NCI-H2029 (cell line): ENCODE results near the gene FBXL22.
"Not testable (repeated sequence)": the region's sequence is repeated elsewhere in the genome, so short reads cannot be mapped to it uniquely, and the experiment has no call there.

Experiments used
- DNase-seq: peaks from one replicate; lab custom pipeline; 2025; lab: John Stamatoyannopoulos, UW

The FBXL22 gene

GRCh38 chr15:63612300-63612699 is 15.1 kb downstream of the FBXL22 start:
- DNase-seq, result no peak

- DNase-seq, result no peak
Observed at GRCh38 chr15:63615935-63616334, 18.7 kb downstream of the FBXL22 start.

GRCh38 chr15:63617147-63617546 is 20.0 kb downstream of the FBXL22 start:
- not testable (repeated sequence) for DNase-seq

- DNase-seq, result not testable (repeated sequence)
Observed at GRCh38 chr15:63617627-63618026, 20.4 kb downstream of the FBXL22 start.

- not testable (repeated sequence) for DNase-seq
Observed at GRCh38 chr15:63620760-63621159, 23.6 kb downstream of the FBXL22 start.

GRCh38 chr15:63623232-63623969 is 26.2 kb downstream of the FBXL22 start:
- DNase-seq, result no peak

GRCh38 chr15:63626955-63627354 is 29.8 kb downstream of the FBXL22 start:
- DNase-seq, result no peak

GRCh38 chr15:63628123-63628822 is 31.1 kb downstream of the FBXL22 start:
- no peak for DNase-seq

GRCh38 chr15:63630036-63630751 is 33.0 kb downstream of the FBXL22 start:
- no peak for DNase-seq

GRCh38 chr15:63633312-63633711 is 36.1 kb downstream of the FBXL22 start:
- no peak for DNase-seq

GRCh38 chr15:63634154-63634553 is 37.0 kb downstream of the FBXL22 start:
- DNase-seq, result no peak

GRCh38 chr15:63636518-63637061 is 39.4 kb downstream of the FBXL22 start:
- DNase-seq, result no peak

GRCh38 chr15:63638839-63639238 is 41.7 kb downstream of the FBXL22 start:
- DNase-seq, result no peak

- DNase-seq, result no peak
Observed at GRCh38 chr15:63640146-63640545, 43.0 kb downstream of the FBXL22 start.
